PFSK-1 (cell line): ENCODE measurements around the gene CMYA5.

Experiments used
- FOXP2 ChIP-seq: optimal IDR thresholded peaks from 2 replicates; pipeline ENCODE3; 2011; ENCODE audit warnings: borderline replicate concordance, control low read depth, inconsistent platforms; ENCODE audit not compliant: insufficient read depth; ENCODE audit errors: extremely low read length, extremely low read depth
- POLR2AphosphoS5 ChIP-seq: IDR thresholded peaks from 2 replicates; pipeline ENCODE4 v1.6.1; 2012; ENCODE audit warnings: low read depth, mild to moderate bottlenecking, control low read depth, low read length, moderate library complexity
- SIN3A ChIP-seq: IDR thresholded peaks from 2 replicates; pipeline ENCODE4 v1.6.1; 2012; ENCODE audit warnings: mild to moderate bottlenecking, low read length, moderate library complexity, borderline replicate concordance; ENCODE audit not compliant: insufficient read depth
- TAF1 ChIP-seq: IDR thresholded peaks from 2 replicates; pipeline ENCODE4 v1.6.1; 2012; ENCODE audit warnings: low read length, control low read depth, borderline replicate concordance; ENCODE audit not compliant: insufficient read depth
- TF ChIP-seq, protein P1 (sequence below), 2 experiments: IDR thresholded peaks; 2 replicates each; pipeline versions ENCODE4 v1.6.1 to v1.8.0; 2011 to 2012; ENCODE audit warnings: low read depth in 2 of 2, low read length in 2 of 2, control low read depth in 1 of 2, inconsistent platforms in 1 of 2, mild to moderate bottlenecking in 1 of 2, moderate library complexity in 1 of 2; ENCODE audit not compliant: insufficient read depth in 1 of 2

The CMYA5 gene

DNA sequence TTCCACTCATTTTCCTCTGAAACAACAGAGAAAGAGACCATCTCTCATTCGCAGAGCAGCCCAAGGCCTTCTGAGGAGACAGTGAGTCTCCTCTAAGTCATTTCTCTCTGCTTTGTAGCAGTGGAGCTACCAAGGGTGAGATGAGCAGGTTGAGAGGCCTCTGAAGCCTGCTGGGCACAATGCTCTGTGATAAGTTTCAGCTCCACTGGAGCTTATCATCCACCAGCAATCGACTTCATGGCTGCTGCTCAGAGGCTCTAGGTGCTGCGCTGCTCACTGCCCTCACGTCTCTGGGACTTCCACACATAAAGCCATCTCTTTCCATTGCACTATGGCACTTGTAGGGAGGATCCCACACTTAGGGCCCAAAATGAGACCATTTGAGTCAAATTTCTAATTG, 96.3 kb downstream of the CMYA5 start:
- TF ChIP-seq TAF1 (no peak), FOXP2 (no peak), POLR2AphosphoS5 (no peak), SIN3A (no peak)
- TF ChIP-seq, protein P1, sequence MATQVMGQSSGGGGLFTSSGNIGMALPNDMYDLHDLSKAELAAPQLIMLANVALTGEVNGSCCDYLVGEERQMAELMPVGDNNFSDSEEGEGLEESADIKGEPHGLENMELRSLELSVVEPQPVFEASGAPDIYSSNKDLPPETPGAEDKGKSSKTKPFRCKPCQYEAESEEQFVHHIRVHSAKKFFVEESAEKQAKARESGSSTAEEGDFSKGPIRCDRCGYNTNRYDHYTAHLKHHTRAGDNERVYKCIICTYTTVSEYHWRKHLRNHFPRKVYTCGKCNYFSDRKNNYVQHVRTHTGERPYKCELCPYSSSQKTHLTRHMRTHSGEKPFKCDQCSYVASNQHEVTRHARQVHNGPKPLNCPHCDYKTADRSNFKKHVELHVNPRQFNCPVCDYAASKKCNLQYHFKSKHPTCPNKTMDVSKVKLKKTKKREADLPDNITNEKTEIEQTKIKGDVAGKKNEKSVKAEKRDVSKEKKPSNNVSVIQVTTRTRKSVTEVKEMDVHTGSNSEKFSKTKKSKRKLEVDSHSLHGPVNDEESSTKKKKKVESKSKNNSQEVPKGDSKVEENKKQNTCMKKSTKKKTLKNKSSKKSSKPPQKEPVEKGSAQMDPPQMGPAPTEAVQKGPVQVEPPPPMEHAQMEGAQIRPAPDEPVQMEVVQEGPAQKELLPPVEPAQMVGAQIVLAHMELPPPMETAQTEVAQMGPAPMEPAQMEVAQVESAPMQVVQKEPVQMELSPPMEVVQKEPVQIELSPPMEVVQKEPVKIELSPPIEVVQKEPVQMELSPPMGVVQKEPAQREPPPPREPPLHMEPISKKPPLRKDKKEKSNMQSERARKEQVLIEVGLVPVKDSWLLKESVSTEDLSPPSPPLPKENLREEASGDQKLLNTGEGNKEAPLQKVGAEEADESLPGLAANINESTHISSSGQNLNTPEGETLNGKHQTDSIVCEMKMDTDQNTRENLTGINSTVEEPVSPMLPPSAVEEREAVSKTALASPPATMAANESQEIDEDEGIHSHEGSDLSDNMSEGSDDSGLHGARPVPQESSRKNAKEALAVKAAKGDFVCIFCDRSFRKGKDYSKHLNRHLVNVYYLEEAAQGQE (IDR thresholded peaks at IDR 0.05; ENCODE audit: insufficient read depth in 1 of 2, low read depth in 2 of 2, low read length in 2 of 2) = no peak

DNA sequence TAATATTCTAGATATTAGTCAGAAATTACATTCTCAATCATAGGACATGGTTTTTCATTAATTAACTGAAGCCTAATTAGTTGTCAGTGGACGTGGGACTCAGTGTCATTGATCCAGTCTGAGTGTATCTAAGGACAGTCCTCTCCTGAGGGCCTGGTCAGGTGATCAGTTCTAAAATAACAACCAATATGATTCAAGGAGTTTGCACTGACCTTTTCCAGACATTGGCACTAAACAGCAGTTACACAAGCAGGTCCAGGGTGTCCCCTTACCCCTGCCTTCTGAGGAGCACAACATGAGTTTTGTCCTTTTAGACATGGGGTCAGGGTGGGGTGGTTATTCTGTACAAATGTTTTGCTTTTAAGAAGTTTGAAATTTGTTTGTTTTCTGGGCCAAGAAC, 97.8 kb downstream of the CMYA5 start:
- TF ChIP-seq TAF1 (no peak), SIN3A (no peak), FOXP2 (no peak), POLR2AphosphoS5 (no peak)
- TF ChIP-seq, protein P1 (IDR thresholded peaks at IDR 0.05; ENCODE audit: insufficient read depth in 1 of 2, low read depth in 2 of 2, low read length in 2 of 2) = no peak

DNA sequence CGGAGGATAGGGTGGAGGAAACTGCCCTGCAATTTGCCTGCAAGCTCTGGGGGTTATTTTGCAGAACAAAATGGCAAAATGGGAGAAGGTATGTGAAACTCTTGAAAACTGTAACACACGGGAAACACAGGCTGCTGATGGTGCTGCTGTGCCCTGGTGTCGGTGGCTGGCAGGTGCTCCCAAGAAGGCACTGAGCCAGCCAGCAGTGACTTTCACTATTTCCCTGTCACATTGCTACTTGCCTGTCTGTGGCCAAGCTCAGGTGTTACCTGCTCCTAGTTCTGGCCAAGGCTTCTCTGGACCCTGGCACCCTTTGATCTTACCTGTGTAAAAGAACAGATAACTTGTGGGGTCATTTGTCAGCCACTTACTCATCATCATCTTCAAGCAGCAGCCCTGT, 102.2 kb downstream of the CMYA5 start:
- TF ChIP-seq POLR2AphosphoS5 = no peak
- no peak for TF ChIP-seq FOXP2
- TF ChIP-seq, protein P1 (IDR thresholded peaks at IDR 0.05; ENCODE audit: insufficient read depth in 1 of 2, low read depth in 2 of 2, low read length in 2 of 2) = no peak
- TF ChIP-seq TAF1 = no peak
- TF ChIP-seq SIN3A = no peak

- TF ChIP-seq POLR2AphosphoS5 = no peak
- no peak for TF ChIP-seq FOXP2
- TF ChIP-seq, protein P1 (IDR thresholded peaks at IDR 0.05; ENCODE audit: insufficient read depth in 1 of 2, low read depth in 2 of 2, low read length in 2 of 2) = no peak
- TF ChIP-seq TAF1 = no peak
- no peak for TF ChIP-seq SIN3A
Observed at GRCh38 chr5:79792463-79792862, 102.8 kb downstream of the CMYA5 start.

DNA sequence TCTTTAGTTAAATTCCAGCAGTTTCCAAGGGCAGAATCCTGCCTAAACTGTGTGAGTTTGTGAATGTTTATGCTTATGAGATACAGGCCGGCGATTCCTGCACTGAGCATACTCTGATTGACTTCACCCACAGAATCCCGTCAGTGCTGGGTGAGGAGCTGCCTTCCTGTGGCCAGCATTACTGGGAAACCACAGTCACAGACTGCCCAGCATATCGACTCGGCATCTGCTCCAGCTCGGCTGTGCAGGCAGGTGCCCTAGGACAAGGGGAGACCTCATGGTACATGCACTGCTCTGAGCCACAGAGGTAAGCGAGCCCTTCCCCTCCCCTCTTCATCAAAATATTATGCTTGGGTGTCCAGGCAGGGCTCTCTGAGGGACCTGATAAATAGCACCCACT, 103.7 kb downstream of the CMYA5 start:
- no peak for TF ChIP-seq POLR2AphosphoS5
- TF ChIP-seq, protein P1 (IDR thresholded peaks at IDR 0.05; ENCODE audit: insufficient read depth in 1 of 2, low read depth in 2 of 2, low read length in 2 of 2) = no peak
- no peak for TF ChIP-seq SIN3A
- TF ChIP-seq TAF1 = no peak
- TF ChIP-seq FOXP2 = no peak
